Pons (tissue), 1 donor: ENCODE data around the gene TMEM167A.
A peak's percentile ranks its signal among the peaks of the same experiment; 100 is the strongest.

ENCODE experiments used
- DNase-seq: peaks from one replicate; pipeline ENCODE4 v3.0.0-alpha.2; 2016; ENCODE audit warnings: low spot score

The TMEM167A gene

DNA sequence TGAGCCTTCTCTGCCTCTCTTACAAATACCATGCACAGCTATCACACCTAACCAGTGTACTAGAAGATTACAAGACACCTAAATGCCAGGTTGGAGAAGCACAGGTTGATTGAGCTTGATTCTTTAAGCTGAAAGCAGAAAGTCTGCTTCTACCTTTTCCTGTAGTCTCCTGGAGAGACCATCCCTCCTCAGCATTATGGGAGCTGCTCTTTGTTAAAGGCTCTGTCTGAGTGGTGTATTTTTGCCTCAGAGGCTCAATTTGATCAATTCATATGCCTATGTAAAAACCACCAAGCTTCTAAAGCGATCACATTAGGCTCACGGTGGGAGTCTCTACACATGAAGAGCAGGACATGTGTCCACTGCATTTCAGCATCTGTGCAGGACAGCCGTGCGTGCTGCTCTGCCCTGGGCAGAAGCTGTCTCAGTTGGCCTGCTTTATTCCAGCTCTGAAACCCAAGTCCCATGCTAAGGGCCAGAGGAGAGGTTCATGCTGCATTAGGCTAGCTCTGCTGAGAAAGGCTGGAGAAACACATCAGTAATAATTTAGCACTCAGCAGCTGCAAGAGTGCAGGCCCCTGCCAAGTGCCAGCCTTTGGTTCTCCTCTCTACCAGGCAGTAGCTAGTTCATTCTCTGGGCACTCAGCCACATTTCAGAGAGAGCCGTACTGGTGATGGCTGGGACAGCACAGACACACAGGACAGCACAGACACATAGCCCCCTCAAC lies 41.7 kb downstream of the TMEM167A start:
- peak; percentile 99 for DNase-seq

DNA sequence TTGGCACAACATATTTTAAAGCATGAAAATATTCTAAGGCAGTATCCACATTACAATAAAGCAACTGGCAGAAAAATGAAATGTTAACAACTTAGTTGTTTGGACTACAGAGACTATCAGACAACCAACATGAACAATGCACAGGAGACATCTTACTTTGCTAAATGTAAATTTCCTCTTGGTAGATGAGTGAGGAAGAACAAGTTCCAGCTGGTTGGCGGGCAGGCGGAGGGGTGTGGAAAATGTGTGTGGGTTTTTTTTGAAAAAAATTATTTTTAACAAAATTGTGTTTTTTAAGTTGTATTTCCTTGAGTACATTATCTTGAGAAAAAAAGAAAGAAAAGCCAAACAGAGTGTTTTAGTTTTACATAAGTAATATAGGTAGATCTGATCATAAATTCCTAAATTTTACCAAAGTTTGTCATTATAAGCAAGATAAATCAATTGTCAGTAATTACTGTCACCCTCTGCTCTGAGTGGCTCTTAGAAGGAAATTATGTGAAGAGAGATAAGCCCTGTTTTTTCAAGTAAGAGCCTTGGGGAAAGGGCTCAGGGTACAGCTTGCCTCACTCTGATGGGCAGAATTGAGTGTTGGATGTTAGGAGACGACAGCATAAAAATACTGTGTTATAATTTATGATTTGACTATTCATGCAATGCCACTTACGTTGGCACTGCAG lies 42.5 kb downstream of the TMEM167A start:
- DNase-seq: peak; percentile 22

DNA sequence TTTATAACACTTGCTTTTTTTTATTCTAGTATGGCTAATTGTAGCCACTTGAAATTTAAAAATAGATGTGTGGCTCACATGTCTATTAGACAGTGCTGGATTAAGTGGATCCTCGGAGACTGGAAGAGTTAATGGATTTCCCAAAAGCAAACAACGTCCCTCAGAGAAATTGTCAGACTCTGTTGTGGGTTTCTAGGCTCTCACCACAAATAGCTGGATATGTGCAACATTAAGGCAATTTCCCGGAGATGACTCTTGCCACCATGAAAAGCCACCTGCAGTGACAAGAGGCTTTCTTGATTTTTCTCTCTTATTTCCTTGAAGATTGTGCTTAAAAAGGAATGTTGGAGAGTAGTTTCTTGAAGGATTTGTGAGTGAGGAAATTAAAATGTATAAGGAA lies 43.2 kb downstream of the TMEM167A start:
- no peak for DNase-seq

DNA sequence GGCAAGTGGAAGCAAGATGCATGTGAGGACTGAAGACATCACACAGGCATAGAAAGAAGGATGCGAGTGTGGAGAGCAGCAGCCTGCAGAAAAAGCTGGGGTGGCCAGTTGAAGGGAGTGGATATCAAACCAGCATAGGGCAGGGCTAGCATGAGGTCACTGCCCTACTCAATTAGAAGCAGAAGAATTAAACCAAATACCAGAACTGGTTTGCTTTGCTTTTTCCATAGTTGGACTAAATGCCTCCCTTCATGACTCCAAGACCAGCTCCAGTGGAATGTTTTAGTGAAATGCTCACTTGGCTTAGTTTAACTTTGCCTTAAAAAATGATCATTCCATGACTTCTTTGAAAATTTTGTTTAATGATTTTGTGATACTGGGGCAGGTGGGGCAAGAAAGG lies 45.8 kb downstream of the TMEM167A start:
- no peak for DNase-seq

DNA sequence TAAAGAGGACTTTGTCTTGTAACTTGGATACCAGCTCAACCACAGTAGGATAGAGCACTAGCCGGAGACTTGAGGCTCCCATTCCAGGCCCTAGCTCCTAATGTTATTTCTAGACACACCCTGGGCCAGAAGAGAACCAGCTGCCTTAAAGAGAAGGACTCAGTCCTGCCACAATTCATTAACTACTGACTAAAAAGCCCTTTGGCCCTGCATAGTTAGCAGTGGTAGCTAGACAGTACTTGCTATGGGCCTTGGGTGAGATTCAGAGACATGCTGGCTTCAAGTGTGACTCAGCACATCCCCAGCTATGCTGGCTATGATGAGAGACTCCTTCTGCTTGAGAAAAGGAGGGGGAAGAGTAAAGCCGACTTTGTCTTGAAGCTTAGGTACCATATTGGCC lies 47.3 kb downstream of the TMEM167A start:
- no peak for DNase-seq

DNA sequence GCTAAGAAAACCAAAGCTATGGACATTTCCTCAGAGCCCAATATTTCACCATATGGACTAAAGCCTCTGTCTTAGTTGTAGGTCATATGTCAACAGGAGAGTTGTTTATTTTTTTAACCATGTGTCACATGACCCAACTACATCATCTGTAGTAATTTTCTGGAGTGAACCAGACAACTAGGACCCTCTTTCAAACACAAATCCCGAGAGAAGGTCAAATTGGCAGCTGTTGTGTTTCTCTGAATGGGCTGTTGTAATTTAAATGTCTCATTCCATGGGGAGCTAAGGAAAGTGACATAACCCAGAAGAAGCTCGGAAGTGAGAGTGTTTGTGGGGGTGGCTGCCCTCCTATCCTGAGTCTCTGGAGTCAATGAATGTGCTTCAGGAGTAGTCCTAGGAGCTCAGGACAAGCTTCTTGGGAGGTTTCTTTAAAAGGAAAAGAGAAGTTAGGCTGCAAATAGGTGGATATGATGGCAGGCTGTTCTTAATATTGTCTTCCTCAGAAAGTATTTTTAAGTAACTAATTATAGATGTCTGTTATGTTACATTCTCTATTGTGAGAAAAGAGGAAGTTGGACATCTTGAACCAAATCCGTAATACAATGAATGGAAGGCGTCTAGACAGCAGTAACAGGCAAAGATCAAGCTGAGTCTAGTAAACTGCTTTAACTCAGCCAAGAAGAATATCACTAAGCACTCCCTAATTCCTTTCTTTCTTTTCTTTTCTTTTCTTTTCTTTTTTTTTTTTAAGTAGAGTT lies 50.1 kb downstream of the TMEM167A start:
- DNase-seq: peak; percentile 29

DNA sequence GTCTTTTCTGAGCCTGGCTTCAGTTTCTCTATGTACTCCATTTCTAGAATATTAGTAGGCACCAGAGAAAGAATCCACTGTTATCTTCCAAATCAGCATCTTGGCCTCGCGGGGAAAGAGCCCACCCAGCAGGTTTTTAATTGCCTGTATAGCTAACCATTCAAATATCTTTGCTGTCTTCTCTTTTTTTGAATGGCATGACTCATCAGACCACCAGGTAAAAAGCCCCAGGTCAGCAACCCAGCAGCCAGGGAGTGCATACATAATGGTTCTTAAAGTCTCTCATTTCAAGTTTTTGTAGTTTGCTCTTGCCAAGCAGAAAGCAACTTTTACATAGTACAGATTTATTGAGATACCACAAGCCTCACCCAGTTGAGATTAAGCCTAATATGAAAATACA lies 50.7 kb downstream of the TMEM167A start:
- DNase-seq: no peak

DNA sequence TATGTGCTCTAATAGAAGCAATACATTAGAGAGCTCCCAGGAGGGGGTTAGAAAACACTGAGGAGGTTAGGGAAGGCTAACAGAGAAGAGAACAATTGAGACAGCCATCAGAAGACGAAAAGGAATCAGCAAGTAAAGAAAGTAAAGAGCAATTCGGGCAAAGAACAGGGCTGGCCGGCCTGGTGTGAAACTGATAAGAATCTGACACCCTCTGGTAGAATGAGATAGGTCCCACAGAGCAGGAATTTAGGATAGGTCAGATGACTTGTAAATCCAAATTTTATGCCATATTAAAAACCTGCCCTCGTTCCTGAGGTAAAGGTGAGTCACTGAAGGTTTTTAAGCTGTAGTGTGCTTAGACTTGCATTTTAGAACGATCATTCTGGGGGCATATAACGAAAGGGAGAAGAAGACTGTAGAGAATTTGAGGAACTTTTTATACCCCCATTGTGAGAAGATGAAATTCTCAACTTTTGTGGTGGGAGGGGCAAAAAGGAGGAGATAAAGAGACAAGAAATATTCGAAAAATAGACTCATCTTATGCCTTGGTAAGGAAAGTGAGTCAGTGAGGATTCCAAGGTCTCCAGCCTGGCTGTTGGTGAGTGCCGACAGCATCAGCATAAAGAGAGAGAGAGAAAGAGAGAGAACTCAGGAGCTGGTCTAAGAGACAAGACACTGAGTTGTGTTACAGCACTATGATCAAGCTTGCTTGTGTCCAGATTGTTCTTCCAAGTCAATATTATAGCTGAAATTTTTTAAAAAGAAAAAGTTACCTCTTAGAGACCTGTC lies 51.3 kb downstream of the TMEM167A start:
- DNase-seq: no peak

DNA sequence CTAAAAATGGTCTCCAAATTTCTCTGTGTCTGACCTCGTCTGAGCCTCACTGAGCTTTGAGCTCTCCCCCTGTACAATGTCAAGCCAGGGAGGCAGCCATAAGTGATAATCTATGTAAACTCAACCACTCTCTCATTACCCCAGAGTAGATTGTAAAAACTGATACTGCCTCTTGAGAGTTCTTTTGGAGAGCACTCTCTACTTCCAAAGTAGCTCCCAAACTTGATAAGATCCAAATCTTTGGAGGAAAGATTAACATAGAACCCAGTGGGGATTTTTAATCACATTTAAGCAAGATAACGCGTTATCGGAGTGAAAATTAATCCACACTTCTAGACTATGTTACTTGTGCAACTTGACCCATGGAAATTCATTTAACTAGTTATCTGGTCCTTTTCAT lies 54.9 kb downstream of the TMEM167A start:
- no peak for DNase-seq

DNA sequence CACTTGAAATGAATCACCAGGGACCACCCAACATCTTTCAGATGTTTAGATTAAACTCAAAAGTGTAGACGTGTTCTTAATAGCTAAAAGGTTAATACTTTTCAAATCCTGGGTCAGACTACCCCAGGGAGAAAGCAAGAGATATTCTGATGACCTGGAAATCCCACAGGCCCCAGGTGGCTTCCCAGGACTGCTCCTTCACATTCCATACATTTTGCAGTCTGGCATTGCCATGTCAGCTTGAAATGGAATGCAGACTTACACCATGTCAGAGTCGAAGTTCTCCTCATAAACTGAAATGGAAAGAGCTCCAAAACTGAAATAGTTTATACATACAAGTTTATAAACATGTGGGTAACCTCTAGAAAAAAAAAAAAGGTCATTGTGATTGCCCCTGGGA lies 61.5 kb downstream of the TMEM167A start:
- DNase-seq: no peak

DNA sequence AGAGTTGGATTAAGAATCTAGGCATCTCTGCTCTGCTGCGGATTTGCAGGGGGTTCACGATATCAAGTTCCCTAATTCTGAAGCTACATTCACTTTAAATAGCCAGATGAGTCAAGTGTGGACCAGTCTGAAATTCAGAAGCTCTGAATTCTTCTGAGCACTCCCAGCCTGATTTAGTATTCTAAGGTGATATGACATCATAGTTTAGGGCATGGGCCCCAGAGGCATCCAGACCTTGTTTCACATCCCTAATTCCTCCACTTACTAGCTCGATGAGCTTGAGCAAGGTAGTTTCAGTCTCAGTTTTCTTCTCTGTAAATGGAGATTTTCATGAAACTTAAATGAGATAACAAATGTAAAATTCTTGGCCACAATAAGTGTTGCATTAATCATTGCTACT lies 65.2 kb downstream of the TMEM167A start:
- peak; percentile 18 for DNase-seq

DNA sequence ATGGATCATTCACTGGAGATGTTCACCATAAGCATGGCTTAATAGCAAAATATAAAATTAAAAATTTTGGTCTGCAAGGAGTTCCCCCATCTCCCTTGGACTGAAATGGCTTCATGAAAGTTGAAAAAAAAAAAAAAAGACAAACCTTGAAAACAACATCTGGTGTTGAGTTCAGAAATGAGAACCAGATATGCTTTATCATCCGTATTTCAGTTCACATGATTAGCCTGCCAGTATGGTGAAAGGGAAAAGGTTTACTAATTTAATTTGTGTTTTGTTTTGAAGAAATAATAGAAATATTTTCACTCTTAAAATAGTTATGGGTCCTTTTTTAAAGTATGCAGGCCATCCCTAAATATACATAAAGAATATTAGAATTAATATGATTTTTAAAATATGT lies 67.8 kb downstream of the TMEM167A start:
- no peak for DNase-seq

DNA sequence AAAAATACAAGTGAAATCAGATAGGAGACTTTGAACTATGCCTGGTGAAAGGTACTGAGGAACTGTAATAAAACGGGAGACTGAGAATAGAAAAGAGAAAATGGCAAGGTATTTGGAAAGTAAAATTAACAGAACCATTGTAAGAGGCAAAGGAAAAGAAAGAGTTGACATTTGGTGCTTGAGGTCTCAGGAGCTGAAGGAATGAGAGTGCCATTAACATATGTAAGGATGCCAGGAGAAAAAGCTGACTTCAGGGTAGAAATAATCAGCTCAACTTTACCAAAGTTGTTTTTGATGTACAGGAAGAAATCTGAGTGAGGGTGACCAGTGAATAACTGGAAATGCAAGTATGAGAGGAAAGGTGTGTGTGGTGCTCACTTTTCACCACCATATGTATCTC lies 69.4 kb downstream of the TMEM167A start:
- no peak for DNase-seq

DNA sequence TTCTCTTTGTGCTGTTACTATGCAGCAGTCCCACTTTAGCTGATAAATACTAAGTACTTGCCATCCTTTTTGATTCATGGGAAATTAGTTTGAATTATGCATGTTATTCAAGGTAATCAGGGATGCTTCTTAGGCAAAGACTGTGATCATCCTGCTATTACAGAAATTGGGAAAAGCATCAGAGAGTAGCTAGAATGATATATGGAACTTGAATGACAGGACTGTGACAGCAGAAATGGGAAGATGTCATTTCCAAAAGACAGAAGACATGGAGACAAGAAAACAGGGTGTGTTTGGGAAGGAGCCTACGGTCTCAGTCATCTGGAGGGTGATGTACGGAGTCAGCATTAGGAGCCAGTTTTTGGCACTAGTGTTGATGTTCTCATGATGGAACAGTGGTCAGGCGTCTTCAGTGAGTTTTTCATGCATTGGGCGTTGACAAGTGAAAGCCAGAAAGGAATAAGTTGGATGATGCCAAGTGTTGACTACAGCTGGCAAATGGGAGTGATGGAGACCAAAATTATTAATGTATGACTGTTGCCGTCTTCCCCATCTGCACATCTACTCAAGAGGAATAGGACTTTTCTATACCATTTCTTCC lies 70.4 kb downstream of the TMEM167A start:
- no peak for DNase-seq

DNA sequence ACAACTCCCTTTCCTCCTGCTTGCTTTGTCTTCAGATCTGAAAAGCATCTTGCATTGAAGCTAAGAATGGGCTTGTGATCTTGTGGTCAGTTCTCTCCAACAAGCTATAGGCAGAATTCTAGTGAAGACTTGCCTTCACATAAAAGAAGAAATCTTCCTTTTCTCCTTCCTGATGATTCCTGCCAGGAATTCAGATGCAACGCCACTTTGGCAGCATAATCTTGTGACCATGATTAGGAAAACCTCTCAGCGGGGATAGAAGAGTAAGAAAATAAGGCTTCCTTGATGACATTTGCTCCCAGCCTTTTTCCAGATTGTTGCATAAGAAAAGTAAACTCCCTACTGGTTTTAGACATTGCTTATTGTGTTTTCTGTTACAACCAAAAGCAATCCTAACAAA lies 73.4 kb downstream of the TMEM167A start:
- no peak for DNase-seq
